Left renal cortex interstitium (tissue), 4 donors: ENCODE measurements around the gene RGP1. TPM values are rescaled to one million over a fixed set of nuclear protein-coding genes. Genes with fewer than 3 reads are reported as not detected.

Experiments used
- DNase-seq, 4 donors: peaks; one replicate each; pipeline ENCODE4 v3.0.0-alpha.2; 2013; ENCODE audit warnings: low read depth in 4 of 4, low spot score in 2 of 4, missing footprints in 1 of 4
- polyA plus RNA-seq, 4 donors: library from polyadenylated mRNA; unstranded; fragments of 120-200 nt; gene quantifications; one replicate each; pipeline ENCODE4 v1.2.1, GENCODE V29; 2013; ENCODE audit not compliant: insufficient read length in 4 of 4

The RGP1 gene
- polyA plus RNA-seq, 4 donors, result 26.0 to 31.0 (median 27.8) TPM

GRCh38 chr9:35740243-35740642 is 8.8 kb upstream of the RGP1 start:
- no peak for DNase-seq

- no peak for DNase-seq
Observed at GRCh38 chr9:35741740-35742139, 7.3 kb upstream of the RGP1 start.

GRCh38 chr9:35743452-35743851 is 5.6 kb upstream of the RGP1 start:
- no peak for DNase-seq

GRCh38 chr9:35743880-35744518 is 5.1 kb upstream of the RGP1 start:
- no peak for DNase-seq

GRCh38 chr9:35745569-35745968 is 3.5 kb upstream of the RGP1 start:
- DNase-seq, result no peak

GRCh38 chr9:35746583-35746982 is 2.5 kb upstream of the RGP1 start:
- DNase-seq, result no peak

GRCh38 chr9:35748242-35748857 is 737 bp upstream of the RGP1 start:
- no peak for DNase-seq

GRCh38 chr9:35749515-35750255 is 598 bp downstream of the RGP1 start:
- no peak for DNase-seq

- DNase-seq, result no peak
Observed at GRCh38 chr9:35750256-35750531, 1.1 kb downstream of the RGP1 start.

- DNase-seq, result no peak
Observed at GRCh38 chr9:35753466-35753865, 4.4 kb downstream of the RGP1 start.

GRCh38 chr9:35754264-35754663 is 5.2 kb downstream of the RGP1 start, which contains the start of gene MSMP:
TSS of gene MSMP (minus strand) at chr9:35754276. CDS start at chr9:35754129, 147 bp downstream.
- no peak for DNase-seq

- no peak for DNase-seq
Observed at GRCh38 chr9:35755071-35755470, 6.0 kb downstream of the RGP1 start.

- DNase-seq, result peak in 2 of 4 donors; percentile 53 to 58
Observed at GRCh38 chr9:35756275-35757225, 7.5 kb downstream of the RGP1 start.

- no peak for DNase-seq
Observed at GRCh38 chr9:35757226-35757891, 8.3 kb downstream of the RGP1 start.

- DNase-seq, result no peak
Observed at GRCh38 chr9:35757892-35758275, 8.8 kb downstream of the RGP1 start.

- DNase-seq, result no peak
Observed at GRCh38 chr9:35758475-35759050, 9.5 kb downstream of the RGP1 start.

GRCh38 chr9:35759795-35760194 is 10.7 kb downstream of the RGP1 start:
- DNase-seq, result no peak

GRCh38 chr9:35760651-35761050 is 11.6 kb downstream of the RGP1 start:
- DNase-seq, result no peak

GRCh38 chr9:35763181-35763580 is 14.1 kb downstream of the RGP1 start:
- DNase-seq, result no peak

- no peak for DNase-seq
Observed at GRCh38 chr9:35763803-35764202, 14.7 kb downstream of the RGP1 start.
